22Rv1 (cell line): ENCODE results near the gene C10orf71.

Experiments used
- CTCF ChIP-seq: fragments of 450-650 bp; IDR thresholded peaks from 2 replicates; pipeline ENCODE4 v1.5.1; 2017; ENCODE audit warnings: mild to moderate bottlenecking
- ZFX ChIP-seq: fragments of 450-650 bp; IDR thresholded peaks from 2 replicates; pipeline ENCODE4 v1.6.1; 2017; ENCODE audit warnings: antibody characterized with exemption, borderline replicate concordance

DNA sequence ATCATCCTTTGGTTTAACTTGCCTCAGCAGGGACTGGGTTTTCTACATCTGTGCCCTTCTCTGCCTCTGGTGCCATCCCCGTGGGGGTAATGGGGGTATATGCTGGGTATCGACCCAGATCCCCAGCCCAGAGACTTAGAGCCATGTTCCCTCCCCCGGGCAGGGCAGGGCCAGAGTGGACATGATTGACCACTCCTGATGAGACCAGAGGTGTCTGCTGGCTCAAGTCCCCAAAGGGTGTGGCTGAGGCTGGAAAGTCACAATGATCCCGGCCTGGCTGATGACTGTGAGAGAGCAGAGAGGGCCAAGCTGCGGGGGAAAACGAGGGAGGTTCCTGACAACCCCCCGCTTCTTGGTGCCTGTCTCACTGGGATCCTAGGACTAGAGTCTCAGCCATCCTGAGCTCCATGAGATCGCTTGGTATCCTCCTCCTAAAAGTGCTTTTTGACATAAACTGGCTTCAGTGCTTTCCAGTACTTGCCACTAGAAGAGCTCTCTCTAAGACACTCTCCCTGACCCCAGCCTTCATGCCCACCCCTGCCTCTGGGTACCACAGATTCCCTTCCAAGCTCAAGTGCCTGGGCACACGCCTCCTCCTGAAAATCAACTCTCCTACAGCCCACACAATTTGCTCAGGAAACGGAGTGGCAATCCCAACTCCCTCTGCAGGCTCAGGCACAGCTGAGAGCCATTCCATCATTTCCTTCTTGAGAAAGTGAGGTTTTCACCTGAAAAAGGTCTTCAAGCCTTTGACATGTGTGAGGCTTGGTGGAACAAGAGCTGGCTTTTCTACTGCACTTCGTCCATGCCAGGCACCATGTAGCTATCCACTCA lies 63.0 kb downstream of the C10orf71 start:
- TF ChIP-seq CTCF (no peak), ZFX (no peak)
